Left lung (tissue), 10 donors: ENCODE results near the gene TTBK1. TPM values are rescaled to one million over a fixed set of nuclear protein-coding genes. Genes with fewer than 3 reads are reported as not detected.

ENCODE experiments used
- ATAC-seq: fragments of 200-7000 bp; cut with Tn5 transposase; one replicate; pipeline ENCODE4 v1.9.1; 2020; ENCODE audit warnings: moderate library complexity
- DNase-seq, 4 donors: peaks; one replicate each; pipeline ENCODE4 v3.0.0-alpha.2; 2013 to 2020
- H3K27ac ChIP-seq, 2 donors: fragments of 200-600 bp; sonication (generic) in 1 of 2; one replicate each; pipeline versions ENCODE4 v1.5.0 to v1.8.0; 2020 to 2021
- H3K27me3 ChIP-seq, 2 donors: fragments of 200-600 bp; sonication (generic) in 1 of 2; one replicate each; pipeline versions ENCODE4 v1.5.0 to v1.8.0; 2020 to 2021
- H3K36me3 ChIP-seq, 2 donors: fragments of 200-600 bp; sonication (generic) in 1 of 2; one replicate each; pipeline versions ENCODE4 v1.5.0 to v1.8.0; 2020 to 2021
- H3K4me1 ChIP-seq, 2 donors: fragments of 200-600 bp; one replicate each; pipeline ENCODE4 v1.8.0; 2021
- H3K4me3 ChIP-seq, 2 donors: fragments of 200-600 bp; sonication (generic) in 1 of 2; one replicate each; pipeline versions ENCODE4 v1.5.0 to v1.8.0; 2020 to 2021; ENCODE audit warnings: mild to moderate bottlenecking in 1 of 2
- H3K9me3 ChIP-seq, 2 donors: fragments of 200-600 bp; sonication (generic) in 1 of 2; one replicate each; pipeline versions ENCODE4 v1.5.0 to v1.8.0; 2020 to 2021
- intact Hi-C, 2 donors: fragments of 100-400 bp; cut with DNase I; formaldehyde crosslinking; loops; one replicate each; pipeline versions ENCODE4 v1.11.2 to v1.14.2; 2022
- polyA plus RNA-seq, 6 donors: library from polyadenylated mRNA; unstranded; fragments of 120-200 nt; gene quantifications; one replicate each; pipeline ENCODE4 v1.2.1, GENCODE V29; 2013; ENCODE audit not compliant: insufficient read length in 6 of 6
- total RNA-seq, 2 donors: library from RNA; stranded (reverse); fragmentation: NEBNext Ultra II Directional; extraction: Animal tissue kit (Norgen Biotek cat#: 25700); gene quantifications; one replicate each; pipeline ENCODE4 v1.2.1, GENCODE V29; 2021
- TF ChIP-seq, protein P1 (sequence below), 2 donors: fragments of 200-600 bp; sonication (generic) in 1 of 2; IDR thresholded peaks; one replicate each; pipeline versions ENCODE4 v1.5.0 to v1.8.0; 2021; ENCODE audit warnings: antibody characterized with exemption in 2 of 2
- donor health status: DM: no; HTN: yes; CAD: no.
- donor health status: DM: no; HTN: no; CAD: no.

The TTBK1 gene
- total and polyA plus RNA-seq, 8 donors: 0.08 to 0.94 (median 0.62) TPM

GRCh38 chr6:43331891-43332290, 88.6 kb downstream of the TTBK1 start:
- Histone ChIP-seq H3K27me3 (no peaks in the 10 kb centered on the region), H3K9me3 (no peaks in the 10 kb centered on the region)

GRCh38 chr6:43334466-43335095, 91.3 kb downstream of the TTBK1 start:
- intact Hi-C loops: no loop called here
- ATAC-seq: peak; percentile 79

More at GRCh38 chr6:43331891-43332290, 88.6 kb downstream of the TTBK1 start:
- ATAC-seq (no peak), DNase-seq (no peak)
- Histone ChIP-seq H3K4me3 (no peak overlapping the region), H3K4me1 (peaks cover 0 to 14% of the 10 kb centered on the region in 2 donors), H3K27ac (no peak overlapping the region), H3K36me3 (peaks cover 0 to 9% of the 10 kb centered on the region in 2 donors)
- intact Hi-C loops: no loop called here
- TF ChIP-seq, protein P1, sequence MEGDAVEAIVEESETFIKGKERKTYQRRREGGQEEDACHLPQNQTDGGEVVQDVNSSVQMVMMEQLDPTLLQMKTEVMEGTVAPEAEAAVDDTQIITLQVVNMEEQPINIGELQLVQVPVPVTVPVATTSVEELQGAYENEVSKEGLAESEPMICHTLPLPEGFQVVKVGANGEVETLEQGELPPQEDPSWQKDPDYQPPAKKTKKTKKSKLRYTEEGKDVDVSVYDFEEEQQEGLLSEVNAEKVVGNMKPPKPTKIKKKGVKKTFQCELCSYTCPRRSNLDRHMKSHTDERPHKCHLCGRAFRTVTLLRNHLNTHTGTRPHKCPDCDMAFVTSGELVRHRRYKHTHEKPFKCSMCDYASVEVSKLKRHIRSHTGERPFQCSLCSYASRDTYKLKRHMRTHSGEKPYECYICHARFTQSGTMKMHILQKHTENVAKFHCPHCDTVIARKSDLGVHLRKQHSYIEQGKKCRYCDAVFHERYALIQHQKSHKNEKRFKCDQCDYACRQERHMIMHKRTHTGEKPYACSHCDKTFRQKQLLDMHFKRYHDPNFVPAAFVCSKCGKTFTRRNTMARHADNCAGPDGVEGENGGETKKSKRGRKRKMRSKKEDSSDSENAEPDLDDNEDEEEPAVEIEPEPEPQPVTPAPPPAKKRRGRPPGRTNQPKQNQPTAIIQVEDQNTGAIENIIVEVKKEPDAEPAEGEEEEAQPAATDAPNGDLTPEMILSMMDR (IDR thresholded peaks at IDR 0.05): no peak

GRCh38 chr6:43335469-43335868, 92.2 kb downstream of the TTBK1 start:
- Histone ChIP-seq H3K36me3 (peaks cover 0 to 43% of the 10 kb centered on the region in 2 donors), H3K4me1 (peaks cover 0 to 14% of the 10 kb centered on the region in 2 donors), H3K4me3 (no peak overlapping the region), H3K27ac (no peak overlapping the region), H3K9me3 (no peaks in the 10 kb centered on the region), H3K27me3 (no peaks in the 10 kb centered on the region)
- ATAC-seq (no peak), DNase-seq (no peak)
- TF ChIP-seq, protein P1 (IDR thresholded peaks at IDR 0.05): no peak
- intact Hi-C loops: no loop called here

More at GRCh38 chr6:43334466-43335095, 91.3 kb downstream of the TTBK1 start:
- Histone ChIP-seq H3K4me1 (peaks cover 0 to 14% of the 10 kb centered on the region in 2 donors), H3K9me3 (no peaks in the 10 kb centered on the region), H3K27ac (no peak overlapping the region), H3K4me3 (no peak overlapping the region), H3K36me3 (peaks cover 0 to 34% of the 10 kb centered on the region in 2 donors), H3K27me3 (no peaks in the 10 kb centered on the region)
- TF ChIP-seq, protein P1 (IDR thresholded peaks at IDR 0.05): peak in 1 of 2 donors; percentile 41
- peak in 2 of 4 donors; percentile 16 to 57 for DNase-seq

DNA sequence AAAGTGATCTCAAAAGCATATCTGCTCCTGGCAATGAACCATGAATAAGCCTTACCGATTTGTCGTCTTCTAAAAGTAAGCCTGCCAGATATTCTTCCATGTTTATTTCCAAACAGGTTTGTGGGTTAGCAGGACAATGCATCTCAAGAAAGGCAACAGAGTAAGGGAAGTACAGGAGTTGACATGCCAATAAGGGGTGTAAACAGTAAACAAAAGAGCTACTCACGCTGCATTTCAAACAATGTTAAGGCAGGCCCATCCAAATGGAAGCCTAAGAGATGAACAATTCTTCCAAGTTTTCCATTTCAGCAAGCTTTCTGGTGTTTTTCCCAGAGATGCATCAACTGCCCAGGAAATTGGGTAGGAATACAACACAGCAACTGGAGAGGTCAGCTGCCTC, 93.1 kb downstream of the TTBK1 start:
- intact Hi-C loops: no loop called here
- Histone ChIP-seq H3K36me3 (peaks cover 0 to 52% of the 10 kb centered on the region in 2 donors), H3K4me3 (no peak overlapping the region), H3K9me3 (no peaks in the 10 kb centered on the region), H3K27ac (no peak overlapping the region), H3K27me3 (no peaks in the 10 kb centered on the region), H3K4me1 (peaks cover 0 to 13% of the 10 kb centered on the region in 2 donors)
- no peak for ATAC-seq
- TF ChIP-seq, protein P1 (IDR thresholded peaks at IDR 0.05): no peak
- DNase-seq: no peak

Other genes with a start within 250 kb of the TTBK1 start
- 10 to 100 TPM; 42.7 to 52.1 TPM for gene MEA1, start 229.5 kb upstream of the TTBK1 start, total RNA-seq
- gene MEA1, start 229.5 kb upstream of the TTBK1 start, polyA plus RNA-seq: 10 to 100 TPM; 73.4 to 82.6 (median 77.5) TPM
- gene KLHDC3, start 229.2 kb upstream of the TTBK1 start, total RNA-seq: 10 to 100 TPM; 50.5 to 65.4 TPM
- 100 to 1,000 TPM in 3 of 6 donors, 10 to 100 TPM in 3; 95.3 to 110 (median 103) TPM for gene KLHDC3, start 229.2 kb upstream of the TTBK1 start, polyA plus RNA-seq
- 10 to 100 TPM; 43.3 to 53.5 TPM for gene RRP36, start 221.9 kb upstream of the TTBK1 start, total RNA-seq
- 10 to 100 TPM; 48.0 to 55.2 (median 50.2) TPM for gene RRP36, start 221.9 kb upstream of the TTBK1 start, polyA plus RNA-seq
- 10 to 100 TPM; 22.0 to 28.4 TPM for gene CUL7, start 189.6 kb upstream of the TTBK1 start, total RNA-seq
- gene CUL7, start 189.6 kb upstream of the TTBK1 start, polyA plus RNA-seq: 10 to 100 TPM; 42.0 to 54.3 (median 43.6) TPM
- 10 to 100 TPM; 35.2 to 43.4 TPM for gene MRPL2, start 184.0 kb upstream of the TTBK1 start, total RNA-seq
- 10 to 100 TPM; 36.2 to 48.0 (median 40.5) TPM for gene MRPL2, start 184.0 kb upstream of the TTBK1 start, polyA plus RNA-seq
- 10 to 100 TPM; 20.2 to 38.8 TPM for gene KLC4, start 183.8 kb upstream of the TTBK1 start, total RNA-seq
- gene KLC4, start 183.8 kb upstream of the TTBK1 start, polyA plus RNA-seq: 10 to 100 TPM; 44.5 to 55.6 (median 53.3) TPM
- 100 to 1,000 TPM in 1 of 2 donors, 10 to 100 TPM in 1; 89.2 to 179 TPM for gene PTK7, start 167.2 kb upstream of the TTBK1 start, total RNA-seq
- 100 to 1,000 TPM; 274 to 312 (median 289) TPM for gene PTK7, start 167.2 kb upstream of the TTBK1 start, polyA plus RNA-seq
- gene SRF, start 72.2 kb upstream of the TTBK1 start, total RNA-seq: 10 to 100 TPM; 31.8 to 36.3 TPM
- gene SRF, start 72.2 kb upstream of the TTBK1 start, polyA plus RNA-seq: 10 to 100 TPM; 20.2 to 33.5 (median 30.1) TPM
- gene CUL9, start 61.3 kb upstream of the TTBK1 start, total RNA-seq: 10 to 100 TPM; 36.1 to 37.3 TPM
- gene CUL9, start 61.3 kb upstream of the TTBK1 start, polyA plus RNA-seq: 10 to 100 TPM; 35.9 to 55.1 (median 42.3) TPM
- gene DNPH1, start 14.0 kb upstream of the TTBK1 start, total RNA-seq: 10 to 100 TPM; 47.3 to 49.6 TPM
- gene DNPH1, start 14.0 kb upstream of the TTBK1 start, polyA plus RNA-seq: 10 to 100 TPM; 26.4 to 43.4 (median 31.9) TPM
- not detected for gene SLC22A7, start 54.8 kb downstream of the TTBK1 start, total RNA-seq
- under 1 TPM in 5 of 6 donors, not detected in 1; 0.07 to 0.28 (median 0.20) TPM for gene SLC22A7, start 54.8 kb downstream of the TTBK1 start, polyA plus RNA-seq
- gene CRIP3, start 65.3 kb downstream of the TTBK1 start, total RNA-seq: 1 to 10 TPM in 1 of 2 donors, under 1 TPM in 1; 0.52 to 1.1 TPM
- gene CRIP3, start 65.3 kb downstream of the TTBK1 start, polyA plus RNA-seq: 1 to 10 TPM; 2.9 to 7.6 (median 4.7) TPM
- 10 to 100 TPM; 13.3 to 14.3 TPM for gene ZNF318, start 126.2 kb downstream of the TTBK1 start, total RNA-seq
- 10 to 100 TPM; 30.1 to 37.6 (median 32.7) TPM for gene ZNF318, start 126.2 kb downstream of the TTBK1 start, polyA plus RNA-seq
- 10 to 100 TPM; 38.5 to 43.8 TPM for gene ABCC10, start 184.1 kb downstream of the TTBK1 start, total RNA-seq
- 10 to 100 TPM; 19.7 to 33.4 (median 28.8) TPM for gene ABCC10, start 184.1 kb downstream of the TTBK1 start, polyA plus RNA-seq
- 1 to 10 TPM in 1 of 2 donors, under 1 TPM in 1; 0.93 to 1.0 TPM for gene DLK2, start 212.1 kb downstream of the TTBK1 start, total RNA-seq
- 1 to 10 TPM; 1.3 to 2.6 (median 2.0) TPM for gene DLK2, start 212.1 kb downstream of the TTBK1 start, polyA plus RNA-seq
- gene TJAP1, start 234.1 kb downstream of the TTBK1 start, total RNA-seq: 10 to 100 TPM; 24.5 to 27.9 TPM
- gene TJAP1, start 234.1 kb downstream of the TTBK1 start, polyA plus RNA-seq: 10 to 100 TPM; 35.6 to 46.9 (median 39.7) TPM